Lower leg skin (tissue), 3 donors: ENCODE data around the gene CD300LG.

Source experiments
- POLR2A ChIP-seq, 2 donors: fragments of 450-650 bp; IDR thresholded peaks; one replicate each; pipeline ENCODE4 v1.6.1; 2016 to 2017; ENCODE audit warnings: antibody characterized with exemption in 2 of 2, mild to moderate bottlenecking in 1 of 2, moderate library complexity in 1 of 2
- TF ChIP-seq, protein P1 (sequence below), 3 donors: fragments of 450-650 bp; IDR thresholded peaks; one replicate each; pipeline ENCODE4 v1.5.1; 2016; ENCODE audit warnings: antibody characterized with exemption in 3 of 3, mild to moderate bottlenecking in 3 of 3, moderate library complexity in 2 of 3

DNA sequence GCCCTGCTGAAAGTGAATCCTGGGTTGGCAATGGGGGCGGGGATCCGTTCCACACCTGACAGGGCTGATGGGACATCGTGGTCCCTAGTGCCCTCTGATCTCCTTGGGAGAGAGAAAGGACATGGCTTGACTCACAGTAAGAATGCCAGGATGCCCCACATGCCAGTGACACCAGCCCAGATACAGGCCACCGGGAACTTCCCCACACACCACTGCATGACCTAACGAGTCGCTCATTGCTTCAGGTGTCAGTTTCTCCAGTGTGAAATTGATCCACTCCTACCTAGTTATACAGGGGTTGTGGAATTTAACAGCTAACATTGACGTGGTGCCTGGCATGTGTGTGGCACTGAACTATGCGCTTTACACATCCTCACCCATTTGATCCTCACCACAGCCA is 7.5 kb downstream of the CD300LG start:
- TF ChIP-seq, protein P1, sequence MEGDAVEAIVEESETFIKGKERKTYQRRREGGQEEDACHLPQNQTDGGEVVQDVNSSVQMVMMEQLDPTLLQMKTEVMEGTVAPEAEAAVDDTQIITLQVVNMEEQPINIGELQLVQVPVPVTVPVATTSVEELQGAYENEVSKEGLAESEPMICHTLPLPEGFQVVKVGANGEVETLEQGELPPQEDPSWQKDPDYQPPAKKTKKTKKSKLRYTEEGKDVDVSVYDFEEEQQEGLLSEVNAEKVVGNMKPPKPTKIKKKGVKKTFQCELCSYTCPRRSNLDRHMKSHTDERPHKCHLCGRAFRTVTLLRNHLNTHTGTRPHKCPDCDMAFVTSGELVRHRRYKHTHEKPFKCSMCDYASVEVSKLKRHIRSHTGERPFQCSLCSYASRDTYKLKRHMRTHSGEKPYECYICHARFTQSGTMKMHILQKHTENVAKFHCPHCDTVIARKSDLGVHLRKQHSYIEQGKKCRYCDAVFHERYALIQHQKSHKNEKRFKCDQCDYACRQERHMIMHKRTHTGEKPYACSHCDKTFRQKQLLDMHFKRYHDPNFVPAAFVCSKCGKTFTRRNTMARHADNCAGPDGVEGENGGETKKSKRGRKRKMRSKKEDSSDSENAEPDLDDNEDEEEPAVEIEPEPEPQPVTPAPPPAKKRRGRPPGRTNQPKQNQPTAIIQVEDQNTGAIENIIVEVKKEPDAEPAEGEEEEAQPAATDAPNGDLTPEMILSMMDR (IDR thresholded peaks at IDR 0.05): no peak
- TF ChIP-seq POLR2A (IDR thresholded peaks at IDR 0.05): no peak
